ENCODE measurements around the gene GOLGA6C. TPM values are rescaled to one million over a fixed set of nuclear protein-coding genes. Genes with fewer than 3 reads are reported as not detected.
"Not testable (repeated sequence)": the region's sequence is repeated elsewhere in the genome, so short reads cannot be mapped to it uniquely, and the experiment has no call there.

The GOLGA6C gene
- total RNA-seq, 1 donor from 2014 or later, result not detected

- not testable (repeated sequence) for ATAC-seq
These were observed 61.2 kb downstream of the GOLGA6C start for GRCh38 chr15:75319231-75319897.

Other genes with a start within 250 kb of the GOLGA6C start
- 13.6 TPM for gene PPCDC, start 234.7 kb upstream of the GOLGA6C start, total RNA-seq
- gene C15orf39, start 56.5 kb upstream of the GOLGA6C start, total RNA-seq, result 23.1 TPM
- not detected for gene GOLGA6D, start 24.5 kb downstream of the GOLGA6C start, total RNA-seq
- 40.1 TPM for gene COMMD4, start 77.7 kb downstream of the GOLGA6C start, total RNA-seq
- 4.7 TPM for gene NEIL1, start 88.7 kb downstream of the GOLGA6C start, total RNA-seq
- gene MAN2C1, start 110.3 kb downstream of the GOLGA6C start, total RNA-seq, result 66.1 TPM
- 28.5 TPM for gene SIN3A, start 193.4 kb downstream of the GOLGA6C start, total RNA-seq